Measurements from ENCODE around the gene KCNIP3. TPM values are rescaled to one million over a fixed set of nuclear protein-coding genes. Genes with fewer than 3 reads are reported as not detected.

The KCNIP3 gene
- total and polyA plus RNA-seq, 2 donors (not counting 1 experiment from before 2014, with no cell fraction given): not detected

- Histone ChIP-seq H2AFZ (ENCODE audit: insufficient read depth, low read depth, low read length, poor library complexity, severe bottlenecking) (no peak overlapping the region), H3K27ac (ENCODE audit: low read length in 2 of 2) (no peak overlapping the region), H3K4me2 (replicated peaks; ENCODE audit: low read depth, low read length, poor library complexity, severe bottlenecking) (no peak overlapping the region), H3K4me1 (ENCODE audit: control insufficient read depth in 2 of 2, insufficient read depth in 2 of 2, low read length in 2 of 2) (no peaks in the 10 kb centered on the region), H3K27me3 (replicated peaks in 1 of 4; ENCODE audit: control extremely low read depth in 1 of 4, control insufficient read depth in 3 of 4, insufficient read depth in 4 of 4, low read length in 3 of 4) (no peaks in the 10 kb centered on the region), H3K9ac (ENCODE audit: low read length) (no peak overlapping the region), H3K4me3 (ENCODE audit: control extremely low read depth in 1 of 5, extremely low read depth in 1 of 5, insufficient read depth in 1 of 5, low read depth in 2 of 5, low read length in 4 of 5) (no peak overlapping the region), H3K79me2 (ENCODE audit: control insufficient read depth, insufficient read depth, low read length) (no peaks in the 10 kb centered on the region), H3K36me3 (replicated peaks in 1 of 2; ENCODE audit: control extremely low read depth in 1 of 2, control insufficient read depth in 1 of 2, extremely low read depth in 1 of 2, insufficient read depth in 2 of 2, low read length in 1 of 2) (no peaks in the 10 kb centered on the region), H4K20me1 (ENCODE audit: control insufficient read depth, insufficient read depth, low read length, poor library complexity, severe bottlenecking) (no peaks in the 10 kb centered on the region), H3K9me3 (ENCODE audit: control extremely low read depth in 1 of 3, control insufficient read depth in 2 of 3, insufficient read depth in 1 of 3, low read length in 2 of 3) (no peaks in the 10 kb centered on the region)
- WGBS (ENCODE audit: insufficient coverage): 86% methylated on average over 1 of the region's 6 CpGs
- no peak overlapping the region for H3K4me3 Mint-ChIP-seq
- ChIA-PET POLR2A (no interaction called here), CTCF (no interaction called here)
- DNase-seq (no peak), ATAC-seq (ENCODE audit: low read depth) (no peak)
- H3K27me3 Mint-ChIP-seq: no peaks in the 10 kb centered on the region
- no peak overlapping the region for H3K27ac Mint-ChIP-seq
- no peak for TF ChIP-seq CTCF (IDR thresholded peaks at IDR 0.05)
- TF ChIP-seq EZH2 (IDR thresholded peaks at IDR 0.05; ENCODE audit: borderline replicate concordance, insufficient read depth, low read depth, low read length, poor library complexity, severe bottlenecking): no peak
- H3K9me3 Mint-ChIP-seq (ENCODE audit: insufficient read depth): no peaks in the 10 kb centered on the region
- no peaks in the 10 kb centered on the region for H3K4me1 Mint-ChIP-seq
- intact Hi-C loops (cut with micrococcal nuclease): no loop called here
Observed at GRCh38 chr2:95272299-95272751, 24.8 kb upstream of the KCNIP3 start.

- Histone ChIP-seq H3K4me2 (replicated peaks; ENCODE audit: low read depth, low read length, poor library complexity, severe bottlenecking) (no peak overlapping the region), H3K4me3 (ENCODE audit: control extremely low read depth in 1 of 5, extremely low read depth in 1 of 5, insufficient read depth in 1 of 5, low read depth in 2 of 5, low read length in 4 of 5) (no peak overlapping the region), H3K9me3 (ENCODE audit: control extremely low read depth in 1 of 3, control insufficient read depth in 2 of 3, insufficient read depth in 1 of 3, low read length in 2 of 3) (no peaks in the 10 kb centered on the region), H3K27ac (ENCODE audit: low read length in 2 of 2) (no peak overlapping the region), H3K9ac (ENCODE audit: low read length) (no peak overlapping the region), H2AFZ (ENCODE audit: insufficient read depth, low read depth, low read length, poor library complexity, severe bottlenecking) (no peak overlapping the region), H3K27me3 (replicated peaks in 1 of 4; ENCODE audit: control extremely low read depth in 1 of 4, control insufficient read depth in 3 of 4, insufficient read depth in 4 of 4, low read length in 3 of 4) (no peaks in the 10 kb centered on the region), H4K20me1 (ENCODE audit: control insufficient read depth, insufficient read depth, low read length, poor library complexity, severe bottlenecking) (no peaks in the 10 kb centered on the region), H3K79me2 (ENCODE audit: control insufficient read depth, insufficient read depth, low read length) (no peaks in the 10 kb centered on the region), H3K36me3 (replicated peaks in 1 of 2; ENCODE audit: control extremely low read depth in 1 of 2, control insufficient read depth in 1 of 2, extremely low read depth in 1 of 2, insufficient read depth in 2 of 2, low read length in 1 of 2) (no peaks in the 10 kb centered on the region), H3K4me1 (ENCODE audit: control insufficient read depth in 2 of 2, insufficient read depth in 2 of 2, low read length in 2 of 2) (no peaks in the 10 kb centered on the region)
- H3K27ac Mint-ChIP-seq: no peak overlapping the region
- no peaks in the 10 kb centered on the region for H3K27me3 Mint-ChIP-seq
- ATAC-seq (ENCODE audit: low read depth) (no peak), DNase-seq (no peak)
- POLR2A ChIA-PET: no interaction called here
- 78% methylated on average over 1 of the region's 1 CpG for WGBS (ENCODE audit: insufficient coverage)
- no peak for TF ChIP-seq CTCF (IDR thresholded peaks at IDR 0.05)
- no peak for TF ChIP-seq EZH2 (IDR thresholded peaks at IDR 0.05; ENCODE audit: borderline replicate concordance, insufficient read depth, low read depth, low read length, poor library complexity, severe bottlenecking)
- intact Hi-C loops (cut with micrococcal nuclease): no loop called here
- CTCF ChIA-PET: no interaction called here
- H3K4me3 Mint-ChIP-seq: no peak overlapping the region
- no peaks in the 10 kb centered on the region for H3K4me1 Mint-ChIP-seq
- H3K9me3 Mint-ChIP-seq (ENCODE audit: insufficient read depth): no peaks in the 10 kb centered on the region
Observed at GRCh38 chr2:95272781-95273180, 24.4 kb upstream of the KCNIP3 start.

Data from B cell (primary cell).